Vagina (tissue), 2 donors: Measurements from ENCODE around the gene OTOGL. TPM values are rescaled to one million over a fixed set of nuclear protein-coding genes. Genes with fewer than 3 reads are reported as not detected.

Source experiments
- DNase-seq, 2 donors: peaks; one replicate each; pipeline ENCODE4 v3.0.0-alpha.2; 2017; ENCODE audit errors: extremely low spot score in 2 of 2
- H3K27ac ChIP-seq: fragments of 200-600 bp; sonication (generic); one replicate; pipeline ENCODE4 v1.5.1; 2019
- H3K27me3 ChIP-seq: fragments of 200-600 bp; sonication (generic); one replicate; pipeline ENCODE4 v1.5.1; 2019
- H3K36me3 ChIP-seq, 2 donors: fragments of 200-600 bp; sonication (generic); one replicate each; pipeline ENCODE4 v1.5.1; 2017 to 2019
- H3K4me1 ChIP-seq: fragments of 200-600 bp; sonication (generic); one replicate; pipeline ENCODE4 v1.5.1; 2019
- H3K4me3 ChIP-seq, 2 donors: fragments of 200-600 bp; sonication (generic); 1 replicate in 1 of 2; 2 replicates in 1 of 2; pipeline ENCODE4 v1.5.1; 2016 to 2019
- H3K9me3 ChIP-seq: fragments of 200-600 bp; sonication (generic); one replicate; pipeline ENCODE4 v1.5.1; 2019
- POLR2A ChIP-seq, 2 donors: fragments of 450-650 bp; IDR thresholded peaks; one replicate each; pipeline ENCODE4 v1.6.1; 2017; ENCODE audit warnings: antibody characterized with exemption in 2 of 2, mild to moderate bottlenecking in 2 of 2, moderate library complexity in 2 of 2
- POLR2AphosphoS5 ChIP-seq, 2 donors: sonication (generic); formaldehyde crosslinking; IDR thresholded peaks; one replicate each; pipeline ENCODE4 v1.9.0; 2017; ENCODE audit warnings: antibody characterized with exemption in 2 of 2, mild to moderate bottlenecking in 2 of 2, low read depth in 1 of 2; ENCODE audit not compliant: insufficient read depth in 1 of 2
- intact Hi-C: fragments of 100-400 bp; cut with DNase I; formaldehyde crosslinking; loops from one replicate; pipeline ENCODE4 v1.15.1; 2023
- total RNA-seq: library from RNA; depleted of rRNA; stranded (reverse); fragments of >200 nt; gene quantifications from one replicate; pipeline ENCODE4 v1.2.3, GENCODE V29; 2016
- TF ChIP-seq, protein P1 (sequence below), 3 experiments: fragments of 450-650 bp in 2 of 3; fragments of 200-600 bp in 1 of 3; sonication (generic) in 1 of 3; IDR thresholded peaks; one replicate each; pipeline ENCODE4 v1.5.1; 2017 to 2019; ENCODE audit warnings: antibody characterized with exemption in 3 of 3, mild to moderate bottlenecking in 2 of 3, moderate library complexity in 2 of 3

The OTOGL gene
- total RNA-seq, 1 donor from 2014 or later: under 0.01 TPM

DNA sequence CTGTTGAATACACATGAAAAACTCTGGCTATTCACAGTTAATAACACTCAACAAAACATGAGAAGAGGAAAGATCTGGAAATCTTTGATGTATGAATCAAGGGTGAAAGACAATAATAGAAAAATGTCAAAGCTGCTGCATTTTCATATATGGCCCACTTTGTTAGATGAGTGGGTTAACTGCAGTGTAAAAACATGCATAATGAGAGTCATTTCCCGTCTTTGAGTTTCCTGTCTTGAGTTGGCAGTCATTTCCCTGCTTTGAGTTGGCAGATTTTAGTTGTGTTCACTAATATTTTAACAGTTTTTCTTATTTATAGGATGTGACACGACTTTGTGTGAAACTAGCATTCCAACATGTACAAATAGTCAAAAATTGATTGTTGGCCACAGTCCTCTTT, 256.8 kb downstream of the OTOGL start:
- intact Hi-C loops: no loop called here
- no peaks in the 10 kb centered on the region for H3K36me3 ChIP-seq
- no peak for TF ChIP-seq POLR2A (IDR thresholded peaks at IDR 0.05)
- no peak for TF ChIP-seq POLR2AphosphoS5 (IDR thresholded peaks at IDR 0.05; ENCODE audit: insufficient read depth in 1 of 2, low read depth in 1 of 2)
- TF ChIP-seq, protein P1, sequence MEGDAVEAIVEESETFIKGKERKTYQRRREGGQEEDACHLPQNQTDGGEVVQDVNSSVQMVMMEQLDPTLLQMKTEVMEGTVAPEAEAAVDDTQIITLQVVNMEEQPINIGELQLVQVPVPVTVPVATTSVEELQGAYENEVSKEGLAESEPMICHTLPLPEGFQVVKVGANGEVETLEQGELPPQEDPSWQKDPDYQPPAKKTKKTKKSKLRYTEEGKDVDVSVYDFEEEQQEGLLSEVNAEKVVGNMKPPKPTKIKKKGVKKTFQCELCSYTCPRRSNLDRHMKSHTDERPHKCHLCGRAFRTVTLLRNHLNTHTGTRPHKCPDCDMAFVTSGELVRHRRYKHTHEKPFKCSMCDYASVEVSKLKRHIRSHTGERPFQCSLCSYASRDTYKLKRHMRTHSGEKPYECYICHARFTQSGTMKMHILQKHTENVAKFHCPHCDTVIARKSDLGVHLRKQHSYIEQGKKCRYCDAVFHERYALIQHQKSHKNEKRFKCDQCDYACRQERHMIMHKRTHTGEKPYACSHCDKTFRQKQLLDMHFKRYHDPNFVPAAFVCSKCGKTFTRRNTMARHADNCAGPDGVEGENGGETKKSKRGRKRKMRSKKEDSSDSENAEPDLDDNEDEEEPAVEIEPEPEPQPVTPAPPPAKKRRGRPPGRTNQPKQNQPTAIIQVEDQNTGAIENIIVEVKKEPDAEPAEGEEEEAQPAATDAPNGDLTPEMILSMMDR (IDR thresholded peaks at IDR 0.05): no peak
- DNase-seq: no peak
- no peaks in the 10 kb centered on the region for H3K9me3 ChIP-seq
- no peak overlapping the region for H3K4me3 ChIP-seq
- no peaks in the 10 kb centered on the region for H3K27me3 ChIP-seq
- no peak overlapping the region for H3K27ac ChIP-seq
- no peaks in the 10 kb centered on the region for H3K4me1 ChIP-seq

DNA sequence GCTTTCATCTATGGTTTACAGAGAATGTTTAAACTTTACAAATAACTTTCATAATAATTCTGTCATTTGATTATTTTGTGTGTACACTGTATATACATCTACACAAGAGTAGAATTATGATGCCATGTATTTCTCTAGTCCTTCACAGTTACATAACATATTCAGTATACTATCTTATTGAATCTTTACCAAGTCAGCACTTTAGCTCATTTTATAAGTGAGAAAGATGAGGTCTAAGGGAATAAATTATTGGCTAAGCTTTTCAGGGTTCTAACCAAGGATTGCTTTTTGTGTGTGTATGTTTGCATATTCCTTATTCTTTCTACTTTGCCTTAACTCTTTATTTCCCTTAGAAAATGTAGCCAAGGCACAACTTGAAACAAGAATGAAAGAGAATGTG, 260.4 kb downstream of the OTOGL start:
- H3K36me3 ChIP-seq: no peaks in the 10 kb centered on the region
- no peak for DNase-seq
- no peaks in the 10 kb centered on the region for H3K9me3 ChIP-seq
- no peaks in the 10 kb centered on the region for H3K27me3 ChIP-seq
- no peak overlapping the region for H3K27ac ChIP-seq
- TF ChIP-seq POLR2A (IDR thresholded peaks at IDR 0.05) (no peak), POLR2AphosphoS5 (IDR thresholded peaks at IDR 0.05; ENCODE audit: insufficient read depth in 1 of 2, low read depth in 1 of 2) (no peak)
- TF ChIP-seq, protein P1 (IDR thresholded peaks at IDR 0.05): no peak
- intact Hi-C loops: no loop called here
- H3K4me3 ChIP-seq: no peak overlapping the region
- no peaks in the 10 kb centered on the region for H3K4me1 ChIP-seq

DNA sequence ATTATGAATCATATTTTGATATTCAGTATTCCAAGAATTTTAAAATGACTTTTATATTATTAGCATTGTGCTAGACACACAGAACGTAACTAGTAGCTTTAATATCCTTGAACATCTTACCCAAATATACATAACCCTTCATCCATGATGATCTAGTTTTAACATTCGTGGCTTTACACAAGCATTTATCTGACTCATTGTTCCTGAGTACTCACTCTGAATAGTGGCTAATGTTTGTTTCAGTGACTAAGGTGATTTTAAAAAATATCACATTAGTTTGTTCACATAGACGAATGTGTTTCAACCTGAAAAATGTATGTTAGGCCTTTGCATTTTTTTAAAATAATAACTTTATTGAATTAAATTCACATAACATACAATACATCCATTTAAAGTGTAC, 264.7 kb downstream of the OTOGL start:
- no peak overlapping the region for H3K27ac ChIP-seq
- intact Hi-C loops: no loop called here
- no peak overlapping the region for H3K4me3 ChIP-seq
- H3K27me3 ChIP-seq: no peaks in the 10 kb centered on the region
- H3K4me1 ChIP-seq: no peaks in the 10 kb centered on the region
- no peaks in the 10 kb centered on the region for H3K36me3 ChIP-seq
- no peak for DNase-seq
- TF ChIP-seq POLR2AphosphoS5 (IDR thresholded peaks at IDR 0.05; ENCODE audit: insufficient read depth in 1 of 2, low read depth in 1 of 2) (no peak), POLR2A (IDR thresholded peaks at IDR 0.05) (no peak)
- TF ChIP-seq, protein P1 (IDR thresholded peaks at IDR 0.05): no peak
- H3K9me3 ChIP-seq: no peaks in the 10 kb centered on the region

DNA sequence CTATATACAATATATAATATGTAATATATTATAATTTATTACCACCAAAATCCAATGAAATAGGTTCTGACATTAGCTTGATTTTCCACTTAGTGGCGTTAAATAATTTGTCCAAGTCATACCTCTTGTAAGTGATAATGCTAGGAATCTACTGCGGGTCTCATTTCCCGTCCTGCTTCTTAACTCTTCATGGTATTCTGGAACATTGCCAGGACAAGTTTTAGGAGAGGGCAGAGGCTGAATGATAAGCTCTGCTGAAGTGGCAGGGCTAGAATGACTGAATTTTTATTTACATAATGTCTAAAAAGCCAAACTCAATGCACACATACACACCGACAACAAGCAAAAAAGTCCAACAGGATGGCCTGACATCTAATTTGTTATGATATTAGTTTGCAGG, 274.3 kb downstream of the OTOGL start:
- Histone ChIP-seq H3K27ac (no peak overlapping the region), H3K4me1 (no peaks in the 10 kb centered on the region), H3K27me3 (no peaks in the 10 kb centered on the region), H3K36me3 (no peaks in the 10 kb centered on the region), H3K9me3 (no peaks in the 10 kb centered on the region), H3K4me3 (no peak overlapping the region)
- TF ChIP-seq, protein P1 (IDR thresholded peaks at IDR 0.05): no peak
- TF ChIP-seq POLR2A (IDR thresholded peaks at IDR 0.05) (no peak), POLR2AphosphoS5 (IDR thresholded peaks at IDR 0.05; ENCODE audit: insufficient read depth in 1 of 2, low read depth in 1 of 2) (no peak)
- intact Hi-C loops: no loop called here
- no peak for DNase-seq

DNA sequence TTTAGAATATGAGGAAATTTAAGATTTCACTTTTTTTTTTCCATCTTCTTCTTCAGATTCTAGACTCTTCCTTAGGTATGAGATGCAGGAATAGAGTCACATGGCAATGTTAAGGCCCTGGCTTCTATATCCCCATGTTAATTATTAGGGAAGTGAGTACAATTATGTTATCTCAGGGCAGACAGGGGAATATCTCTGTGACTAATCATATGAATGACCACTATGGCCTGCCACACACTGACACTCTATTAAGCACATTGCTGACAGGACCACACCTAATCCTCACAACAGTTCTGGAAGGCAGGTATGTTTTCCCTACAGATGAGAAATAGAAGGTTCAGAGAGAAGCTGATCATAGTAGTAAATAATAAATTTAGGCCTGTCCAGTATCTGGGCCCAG, 275.3 kb downstream of the OTOGL start:
- H3K4me1 ChIP-seq: no peaks in the 10 kb centered on the region
- H3K4me3 ChIP-seq: no peak overlapping the region
- no peaks in the 10 kb centered on the region for H3K9me3 ChIP-seq
- no peaks in the 10 kb centered on the region for H3K27me3 ChIP-seq
- no peak for TF ChIP-seq POLR2AphosphoS5 (IDR thresholded peaks at IDR 0.05; ENCODE audit: insufficient read depth in 1 of 2, low read depth in 1 of 2)
- TF ChIP-seq POLR2A (IDR thresholded peaks at IDR 0.05): no peak
- TF ChIP-seq, protein P1 (IDR thresholded peaks at IDR 0.05): no peak
- intact Hi-C loops: no loop called here
- no peaks in the 10 kb centered on the region for H3K36me3 ChIP-seq
- no peak for DNase-seq
- H3K27ac ChIP-seq: no peak overlapping the region
